ENCODE results near the gene ARHGEF39.
"Not testable (repeated sequence)": the region's sequence is repeated elsewhere in the genome, so short reads cannot be mapped to it uniquely, and the experiment has no call there.

The ARHGEF39 gene

DNA sequence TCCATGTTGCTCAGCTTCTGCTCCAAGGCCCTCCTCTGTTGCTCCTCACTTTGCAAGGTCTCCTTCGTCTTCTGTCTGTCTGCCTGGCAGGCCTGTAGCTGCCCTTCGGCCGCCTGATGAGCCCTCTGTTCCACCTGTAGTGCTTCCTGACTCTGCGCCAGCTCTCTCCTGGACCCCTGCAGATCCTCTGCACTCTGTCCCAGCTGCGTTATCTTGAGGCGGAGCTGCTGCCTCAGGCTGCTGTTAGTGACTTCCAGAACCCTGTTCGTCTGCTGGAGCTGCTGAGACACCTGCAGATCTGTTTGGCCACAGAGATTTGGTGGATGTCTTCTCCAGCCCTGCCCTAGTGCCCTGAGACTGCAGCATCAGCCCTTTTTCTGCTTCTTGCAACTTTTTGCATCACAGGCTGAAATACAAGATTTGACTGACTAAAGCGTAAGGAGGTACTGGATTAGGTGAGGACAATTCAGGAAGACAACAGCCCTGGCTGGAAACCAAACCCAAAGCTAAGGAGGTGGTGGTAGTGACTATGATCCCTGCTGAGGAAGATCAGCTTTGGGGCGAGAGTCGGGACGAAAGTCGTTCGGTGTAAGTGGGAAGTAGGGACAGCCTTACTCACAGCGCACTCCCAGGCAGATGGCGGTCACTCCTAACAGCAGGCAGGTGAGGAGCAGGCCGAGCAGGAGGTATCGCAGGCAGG lies 48.9 kb downstream of the ARHGEF39 start:
- DNase-seq (ENCODE audit: low read depth), result no peak
- TF ChIP-seq, protein P1, sequence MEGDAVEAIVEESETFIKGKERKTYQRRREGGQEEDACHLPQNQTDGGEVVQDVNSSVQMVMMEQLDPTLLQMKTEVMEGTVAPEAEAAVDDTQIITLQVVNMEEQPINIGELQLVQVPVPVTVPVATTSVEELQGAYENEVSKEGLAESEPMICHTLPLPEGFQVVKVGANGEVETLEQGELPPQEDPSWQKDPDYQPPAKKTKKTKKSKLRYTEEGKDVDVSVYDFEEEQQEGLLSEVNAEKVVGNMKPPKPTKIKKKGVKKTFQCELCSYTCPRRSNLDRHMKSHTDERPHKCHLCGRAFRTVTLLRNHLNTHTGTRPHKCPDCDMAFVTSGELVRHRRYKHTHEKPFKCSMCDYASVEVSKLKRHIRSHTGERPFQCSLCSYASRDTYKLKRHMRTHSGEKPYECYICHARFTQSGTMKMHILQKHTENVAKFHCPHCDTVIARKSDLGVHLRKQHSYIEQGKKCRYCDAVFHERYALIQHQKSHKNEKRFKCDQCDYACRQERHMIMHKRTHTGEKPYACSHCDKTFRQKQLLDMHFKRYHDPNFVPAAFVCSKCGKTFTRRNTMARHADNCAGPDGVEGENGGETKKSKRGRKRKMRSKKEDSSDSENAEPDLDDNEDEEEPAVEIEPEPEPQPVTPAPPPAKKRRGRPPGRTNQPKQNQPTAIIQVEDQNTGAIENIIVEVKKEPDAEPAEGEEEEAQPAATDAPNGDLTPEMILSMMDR (conservative IDR thresholded peaks at IDR 0.05; ENCODE audit: low read depth, low read length), result no peak
- no peak overlapping the region for H3K4me3 ChIP-seq (ENCODE audit: low read length)

DNA sequence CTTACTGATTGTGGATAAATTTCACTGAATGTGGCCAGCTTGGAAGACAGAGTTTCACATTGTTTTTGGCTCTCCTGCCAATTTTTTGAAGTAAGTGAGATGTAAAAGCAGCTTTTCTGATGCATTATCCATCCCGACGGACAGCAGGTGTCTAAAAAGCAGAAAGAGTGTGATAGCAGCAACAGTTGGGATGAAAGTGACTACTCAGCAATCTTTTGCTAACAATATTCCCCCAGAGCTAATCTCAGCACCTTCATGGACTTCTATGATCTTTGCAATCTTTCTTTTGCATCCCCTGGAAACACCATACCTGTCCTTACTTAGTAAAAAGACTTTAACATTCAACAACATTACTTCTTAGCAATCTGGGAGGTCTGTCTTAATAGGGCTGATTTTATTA lies 52.2 kb downstream of the ARHGEF39 start:
- H3K4me3 ChIP-seq (ENCODE audit: low read length), result no peak overlapping the region
- TF ChIP-seq, protein P1 (conservative IDR thresholded peaks at IDR 0.05; ENCODE audit: low read depth, low read length), result no peak
- DNase-seq (ENCODE audit: low read depth), result no peak

DNA sequence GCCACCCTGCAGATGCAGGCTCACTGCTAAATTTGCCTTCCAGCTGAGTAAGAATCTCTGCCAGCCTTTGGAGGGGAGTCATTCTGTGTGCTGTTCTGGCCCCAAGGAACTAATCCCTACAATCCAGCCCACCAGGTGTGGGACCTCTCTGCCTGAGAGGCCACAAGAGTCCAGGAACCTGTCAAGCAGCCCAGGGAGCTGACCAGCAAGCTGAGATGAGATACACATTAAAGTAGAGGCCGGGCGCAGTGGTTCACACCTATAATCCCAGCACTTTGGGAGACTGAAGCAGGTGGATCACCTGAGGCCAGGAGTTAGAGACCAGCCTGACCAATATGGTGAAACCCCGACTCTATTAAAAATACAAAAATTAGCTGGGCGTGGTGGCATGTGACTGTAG lies 52.9 kb downstream of the ARHGEF39 start:
- H3K4me3 ChIP-seq (ENCODE audit: low read length); DNase-seq (ENCODE audit: low read depth): not testable (repeated sequence)

DNA sequence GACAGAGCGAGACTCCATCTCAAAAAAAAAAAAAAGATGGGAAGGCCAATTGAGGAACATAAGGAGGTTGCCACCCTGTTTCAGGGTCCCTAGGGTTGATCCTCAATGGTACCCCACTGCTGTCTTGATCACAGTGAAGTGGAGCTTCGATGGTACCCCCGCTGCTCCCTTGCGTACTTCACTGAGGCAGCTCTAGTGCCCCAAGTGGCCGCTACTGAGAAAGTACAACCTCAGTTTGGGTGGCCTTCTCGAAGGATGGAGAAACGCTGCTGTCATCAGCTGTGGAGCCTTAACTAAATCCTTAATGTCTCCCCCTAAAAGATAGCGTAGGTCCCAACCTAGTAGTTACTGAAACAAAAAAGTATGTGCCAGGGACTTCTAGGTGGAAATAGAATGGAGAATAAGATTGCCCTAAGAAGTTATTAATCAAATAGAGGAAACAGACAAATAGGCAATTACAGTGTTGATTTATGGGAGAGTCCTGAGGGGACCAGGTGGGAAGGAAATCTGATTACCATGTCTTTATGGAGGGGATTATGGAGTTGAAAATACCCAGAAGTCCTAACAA lies 53.7 kb downstream of the ARHGEF39 start:
- H3K4me3 ChIP-seq (ENCODE audit: low read length), result no peak overlapping the region
- DNase-seq (ENCODE audit: low read depth), result no peak
- TF ChIP-seq, protein P1 (conservative IDR thresholded peaks at IDR 0.05; ENCODE audit: low read depth, low read length), result peak; percentile 81

DNA sequence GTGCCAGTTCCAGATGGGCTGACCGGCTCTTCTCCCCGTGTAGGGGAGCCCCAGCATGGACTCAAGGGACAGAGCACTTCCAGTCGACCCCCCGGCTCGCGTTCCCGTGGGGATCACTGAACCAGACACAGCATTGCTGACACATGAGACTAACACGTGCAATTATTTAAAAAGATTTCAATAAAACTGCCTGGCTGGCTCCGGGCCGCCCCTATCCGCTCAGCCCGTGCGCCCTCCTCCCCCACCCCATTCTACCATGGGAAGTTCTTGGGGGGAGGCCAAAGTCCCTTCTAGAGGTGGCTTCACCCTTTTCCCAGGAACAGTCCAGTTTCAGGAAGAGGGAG lies 55.2 kb downstream of the ARHGEF39 start:
- TF ChIP-seq, protein P1 (conservative IDR thresholded peaks at IDR 0.05; ENCODE audit: low read depth, low read length), result no peak

More for the DNA sequence above, 55.2 kb downstream of the ARHGEF39 start:
- no peak overlapping the region for H3K4me3 ChIP-seq (ENCODE audit: low read length)
- DNase-seq (ENCODE audit: low read depth), result no peak
